Activated CD8-positive, alpha-beta memory T cell treated with anti-CD3 and anti-CD28 coated beads, Interleukin-2, amount 50 U/mL, for 24 hours (primary cell): ENCODE data around the gene CDR2.
"Not testable (repeated sequence)": the region's sequence is repeated elsewhere in the genome, so short reads cannot be mapped to it uniquely, and the experiment has no call there.

Experiments used
- DNase-seq: peaks from one replicate; pipeline ENCODE4 v3.0.0-alpha.2; 2020; ENCODE audit errors: extremely low read depth

CDR2 gene

DNA sequence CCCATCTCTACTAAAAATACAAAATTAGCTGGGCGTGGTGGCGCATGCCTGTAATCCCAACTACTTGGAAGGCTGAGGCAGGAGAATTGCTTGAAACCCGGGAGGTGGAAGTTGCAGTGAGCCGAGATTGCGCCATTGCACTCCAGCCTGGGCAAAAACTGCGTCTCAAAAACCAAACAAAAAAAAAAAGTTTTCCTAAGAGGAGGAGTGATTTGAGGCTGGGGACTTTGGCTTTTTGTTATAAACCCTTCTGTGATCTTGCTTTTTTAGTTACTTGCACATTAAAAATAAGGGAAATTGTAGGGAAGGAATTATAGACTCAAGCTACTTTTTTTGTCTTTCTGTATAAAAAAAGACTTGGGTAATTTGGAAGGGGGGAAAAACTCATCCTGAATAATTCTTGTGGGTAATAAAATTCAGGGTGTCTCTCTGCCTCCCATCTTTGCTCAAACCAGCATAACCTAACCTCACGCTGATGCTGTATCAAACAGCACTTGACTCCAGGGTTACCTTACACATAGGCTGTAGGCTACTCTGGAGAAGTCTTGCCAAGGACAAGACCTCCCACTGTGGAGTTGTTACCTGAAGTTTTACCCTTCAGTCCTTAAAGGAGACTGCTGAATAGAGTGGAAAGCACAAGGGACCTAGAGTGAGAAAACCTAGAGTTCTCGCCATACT lies 1.7 kb upstream of the CDR2 start:
- no peak for DNase-seq

DNA sequence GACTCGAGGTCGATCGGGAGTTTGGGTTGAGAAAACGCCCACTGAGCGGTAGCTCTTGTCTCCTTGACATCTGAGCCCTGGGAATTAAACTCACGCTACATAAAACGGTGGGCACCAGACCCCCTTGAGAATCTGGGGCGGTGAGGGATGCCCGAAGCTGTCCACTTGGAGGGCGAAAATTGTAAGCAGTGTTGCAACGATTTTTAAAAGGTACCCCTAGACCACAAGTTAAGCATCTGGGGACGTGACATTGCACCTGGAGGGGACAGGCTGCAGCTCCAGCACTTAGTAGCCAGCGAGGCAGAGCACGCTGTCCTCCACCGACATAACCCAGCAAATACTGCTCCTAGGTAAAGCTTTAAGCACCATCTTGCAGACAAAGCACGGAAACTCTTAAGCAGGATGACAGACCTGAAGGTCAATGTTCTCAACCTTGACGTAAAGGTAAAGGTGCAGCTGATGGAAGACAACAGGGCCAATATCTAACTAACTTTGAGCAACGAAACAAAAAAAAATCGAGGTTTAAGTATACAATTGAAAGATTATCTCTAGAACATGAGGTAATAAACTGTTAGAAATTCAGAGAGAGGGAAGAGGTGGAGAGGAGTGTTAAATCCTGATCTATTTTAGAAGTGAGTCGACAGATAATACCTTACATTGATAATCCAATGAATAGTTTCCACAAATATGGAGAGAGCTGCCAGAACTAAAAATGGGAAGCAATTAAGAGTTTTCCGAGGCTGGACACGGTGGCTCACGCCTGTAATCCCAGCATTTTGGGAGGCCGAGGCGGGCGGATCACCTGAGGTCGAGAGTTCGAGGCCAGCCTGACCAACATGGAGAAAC lies 921 bp upstream of the CDR2 start:
- DNase-seq, result no peak

DNA sequence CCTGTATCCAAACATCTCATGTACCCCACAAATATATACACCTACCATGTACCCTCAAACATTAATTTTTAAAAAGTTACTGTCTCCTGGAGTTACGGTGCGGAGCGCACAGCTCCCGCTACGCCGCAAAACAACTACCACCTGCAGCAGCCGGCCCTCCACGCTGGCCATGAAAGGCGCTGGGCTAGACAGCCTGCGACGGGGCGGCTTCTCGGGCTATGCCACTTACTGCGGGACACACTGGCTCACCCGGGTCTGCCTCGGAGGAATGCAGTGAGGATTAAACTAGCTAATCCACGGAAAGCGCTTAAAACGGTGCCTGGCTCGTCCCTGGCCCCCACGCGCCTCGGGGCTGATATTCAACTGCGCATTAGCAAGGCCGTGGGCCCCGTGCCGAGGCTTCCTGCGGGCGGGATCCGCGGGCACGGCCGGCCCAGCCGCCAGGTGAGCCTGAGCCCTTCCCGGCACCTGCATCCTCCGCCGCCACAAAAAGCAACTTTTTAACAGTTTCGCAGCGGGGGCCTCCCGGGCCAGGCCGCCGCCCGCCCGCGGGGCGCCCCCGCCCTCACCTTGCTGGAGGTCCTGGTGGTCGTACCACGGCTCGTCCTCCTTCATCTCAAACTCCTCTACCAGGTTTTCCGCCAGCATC lies 633 bp downstream of the CDR2 start:
- no peak for DNase-seq

DNA sequence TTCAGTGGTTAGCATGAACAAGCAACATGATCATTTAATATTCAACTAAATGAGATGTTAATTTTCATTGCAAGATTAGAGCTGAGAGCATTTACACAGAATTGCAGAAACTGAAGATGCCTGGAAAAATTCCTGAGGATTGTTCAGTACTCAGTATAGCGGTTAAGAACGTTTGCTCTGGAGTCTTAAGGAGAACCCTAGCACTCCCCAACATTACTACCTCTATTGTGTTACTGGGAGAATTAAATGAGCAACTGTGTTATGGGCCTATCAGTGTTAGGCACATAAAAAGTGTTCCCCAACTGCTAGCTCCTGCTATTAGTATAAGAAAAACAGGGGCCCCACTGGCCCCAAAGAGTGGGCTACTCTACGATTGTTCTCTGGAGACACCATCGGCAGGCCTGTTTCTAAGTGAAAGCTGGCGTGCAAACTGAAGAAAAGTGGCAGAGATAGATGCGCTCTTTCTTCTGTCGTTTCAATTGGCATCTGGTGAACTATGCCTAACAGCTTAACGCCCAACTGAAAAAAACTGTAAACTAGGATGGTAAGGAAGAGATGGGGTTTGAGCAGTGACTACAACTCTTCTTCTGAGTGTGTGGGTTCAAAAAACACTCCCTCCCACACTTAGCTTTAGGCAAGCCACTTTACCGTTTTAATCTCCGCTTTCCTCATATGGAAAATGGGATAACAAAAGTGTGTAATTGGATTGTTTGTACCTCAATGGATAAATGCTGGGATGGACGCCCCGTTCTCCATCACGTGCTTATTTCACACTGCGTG lies 1.3 kb downstream of the CDR2 start:
- DNase-seq, result no peak

DNA sequence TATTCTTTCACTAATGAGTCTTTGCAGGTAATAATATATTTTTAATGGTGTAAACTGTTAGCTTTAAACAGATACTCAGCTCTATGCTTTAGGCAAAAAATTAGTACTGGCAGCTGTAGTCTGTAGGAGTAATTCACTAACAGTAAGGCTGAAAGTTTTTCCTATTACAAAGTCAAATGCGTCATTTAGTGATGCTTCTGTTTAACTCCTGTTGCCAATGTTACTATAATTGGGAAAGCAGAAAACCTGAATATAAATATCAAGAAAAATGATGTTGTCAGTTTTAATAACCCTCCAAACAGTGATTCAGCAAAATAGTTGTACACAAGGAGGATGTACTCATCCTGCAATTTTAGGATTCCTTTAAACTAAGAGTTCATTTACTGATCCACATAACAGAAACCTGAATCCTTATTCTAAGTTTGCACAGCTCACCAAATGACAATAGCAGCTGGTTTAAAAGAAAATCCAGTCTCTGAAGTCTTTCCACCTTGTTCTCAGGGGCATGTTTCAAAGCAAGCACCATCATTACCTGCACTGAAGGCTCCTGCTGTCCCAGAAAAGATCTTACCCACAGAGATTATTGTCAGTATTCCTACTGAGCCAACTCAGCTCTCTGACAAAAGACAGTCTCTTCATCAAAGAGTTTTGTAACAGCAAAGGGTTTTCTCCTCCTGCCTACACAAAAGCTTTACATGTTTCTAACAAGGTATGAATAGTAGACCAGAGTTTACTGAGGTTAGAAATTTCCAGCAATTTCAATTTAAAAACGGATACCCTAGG lies 4.2 kb downstream of the CDR2 start:
- DNase-seq, result no peak

DNA sequence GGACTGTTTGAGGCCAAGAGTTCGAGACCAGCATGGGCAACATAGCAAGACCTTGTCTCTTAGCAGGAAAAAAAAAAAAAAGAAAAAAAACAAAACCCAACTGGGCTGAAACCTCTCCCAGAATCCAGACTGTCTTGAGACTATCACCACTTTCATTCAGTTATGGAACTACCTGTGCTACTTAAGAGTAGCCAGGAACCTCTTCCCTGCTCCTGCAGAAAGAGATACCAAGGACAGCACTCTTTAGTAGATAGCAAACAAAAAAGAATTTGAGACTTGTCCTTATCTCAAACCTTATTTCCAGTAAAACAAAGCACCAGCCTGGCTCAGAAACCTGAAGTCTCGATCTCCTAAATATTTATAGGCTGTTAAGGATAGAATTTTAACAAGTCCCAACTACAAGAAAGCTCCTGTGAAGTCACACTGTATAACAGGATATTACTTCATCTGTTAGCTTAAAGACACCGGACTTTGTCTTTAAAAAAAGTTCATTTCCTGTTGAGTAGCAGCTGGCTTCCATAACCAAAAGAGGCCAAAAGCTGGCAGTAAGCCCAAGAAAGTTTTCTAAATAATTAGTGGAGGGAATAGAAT lies 5.1 kb downstream of the CDR2 start:
- DNase-seq, result no peak

DNA sequence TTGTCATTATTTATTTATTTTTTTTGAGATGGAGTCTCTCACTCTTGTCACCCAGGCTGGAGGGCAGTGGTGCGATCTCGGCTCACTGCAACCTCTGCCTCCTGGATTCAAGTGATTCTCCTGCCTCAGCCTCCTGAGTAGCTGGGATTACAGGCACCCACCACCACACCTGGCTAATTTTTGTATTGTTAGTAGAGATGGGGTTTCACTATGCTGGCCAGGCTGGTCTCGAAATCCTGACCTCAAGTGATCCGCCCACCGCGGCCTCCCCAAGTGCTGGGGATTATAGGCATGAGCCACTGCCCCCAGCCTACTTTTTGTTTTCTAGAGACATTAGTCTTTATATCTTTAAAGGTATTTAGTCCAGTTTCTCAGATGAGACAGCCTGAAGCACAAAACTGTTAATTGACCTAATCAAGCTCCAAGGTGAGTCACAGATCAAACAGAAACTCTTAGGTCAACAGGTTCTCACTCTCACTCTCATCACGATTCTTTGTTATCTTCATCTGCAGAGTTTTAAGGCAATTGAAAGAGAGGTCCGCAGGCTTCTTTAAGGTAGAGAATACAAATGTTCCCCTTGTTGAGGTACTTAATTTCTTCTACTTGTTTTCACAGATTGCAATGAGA lies 6.1 kb downstream of the CDR2 start:
- DNase-seq, result not testable (repeated sequence)

DNA sequence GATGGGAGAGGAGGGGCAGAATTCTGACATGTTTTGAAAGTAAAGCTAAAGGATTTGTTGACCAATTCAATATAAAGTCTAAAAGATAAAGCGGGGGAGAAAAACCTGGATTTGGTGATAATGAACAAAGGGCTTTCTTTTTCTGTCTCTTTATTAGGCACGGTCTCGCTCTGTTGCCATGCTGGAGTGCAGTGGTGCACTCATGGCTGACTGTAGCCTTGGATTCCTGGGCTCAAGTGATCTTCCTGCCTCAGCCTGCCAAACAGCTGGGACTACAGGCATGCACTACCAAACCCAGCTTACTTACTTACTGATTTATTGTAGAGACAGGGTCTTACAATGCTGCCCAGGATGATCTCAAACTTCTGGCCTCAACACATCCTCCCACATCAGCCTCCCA lies 7.5 kb downstream of the CDR2 start:
- DNase-seq, result no peak

DNA sequence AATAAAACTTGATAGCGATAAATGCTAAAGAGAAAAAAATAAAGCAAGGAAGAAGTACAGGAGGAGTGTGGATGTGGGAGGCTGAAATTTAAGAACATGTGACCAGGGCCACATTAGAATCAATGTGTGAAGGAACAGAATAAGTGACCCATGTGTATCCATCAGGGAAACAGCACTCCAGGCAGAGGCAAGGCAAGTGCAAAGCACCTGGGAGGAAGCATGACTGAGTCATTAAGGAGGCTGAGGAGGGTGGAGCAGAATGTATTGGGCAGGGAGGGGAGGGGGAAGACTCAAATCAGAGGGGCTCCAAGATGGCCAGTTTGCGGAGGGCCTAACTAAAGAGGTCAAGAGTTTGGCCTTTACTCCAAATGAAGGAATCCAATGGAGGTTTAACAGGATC lies 8.0 kb downstream of the CDR2 start:
- DNase-seq, result no peak

DNA sequence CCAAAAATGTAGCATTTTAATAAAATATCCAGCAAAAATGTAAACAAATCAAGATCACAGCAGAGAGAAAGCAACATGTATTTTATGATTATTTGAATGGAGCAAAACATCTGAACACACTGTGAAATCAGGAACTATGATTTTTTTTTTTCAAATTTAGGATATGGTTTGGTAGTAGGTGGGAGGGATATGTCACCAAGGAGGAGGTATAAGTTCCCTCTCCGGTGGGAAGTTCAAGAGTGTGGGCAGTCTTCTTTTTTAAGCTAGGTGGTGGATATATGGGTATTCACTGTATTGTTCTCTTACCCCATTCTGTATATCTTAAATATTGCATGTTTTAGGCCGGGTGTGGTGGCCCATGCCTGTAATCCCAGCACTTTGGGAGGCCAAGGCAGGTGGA lies 10.2 kb downstream of the CDR2 start:
- no peak for DNase-seq

DNA sequence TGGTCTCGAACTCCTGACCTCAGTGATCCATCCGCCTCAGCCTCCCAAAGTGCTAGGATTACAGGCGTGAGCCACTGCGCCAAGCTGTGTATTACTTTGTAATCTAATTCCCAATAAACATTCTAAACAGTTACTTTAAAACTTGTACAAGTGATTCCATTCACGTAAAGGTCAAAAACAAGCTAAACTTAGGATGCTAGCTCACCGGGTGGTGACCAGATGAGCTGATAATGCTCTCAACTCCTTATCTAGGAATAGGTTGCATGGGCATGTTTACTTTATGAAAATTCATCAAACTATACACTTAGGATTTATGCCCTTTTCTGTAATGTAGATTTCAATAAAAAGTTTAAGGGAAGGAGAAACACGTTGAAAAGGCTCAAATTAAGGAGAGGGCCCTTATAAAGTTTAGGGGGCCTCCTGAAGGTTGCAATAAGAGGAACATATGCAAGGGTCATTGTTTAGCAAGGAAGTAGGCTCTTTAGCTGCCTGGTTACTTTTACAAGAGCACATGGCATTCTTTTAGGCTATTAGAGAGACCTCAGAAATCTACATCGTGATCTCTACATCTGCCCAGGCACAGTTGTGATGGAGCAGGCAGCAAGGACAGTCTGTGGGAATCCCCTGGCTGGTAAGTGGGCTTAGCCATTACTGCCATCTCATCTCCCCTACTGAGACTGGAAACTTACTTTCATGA lies 13.3 kb downstream of the CDR2 start:
- DNase-seq, result no peak

DNA sequence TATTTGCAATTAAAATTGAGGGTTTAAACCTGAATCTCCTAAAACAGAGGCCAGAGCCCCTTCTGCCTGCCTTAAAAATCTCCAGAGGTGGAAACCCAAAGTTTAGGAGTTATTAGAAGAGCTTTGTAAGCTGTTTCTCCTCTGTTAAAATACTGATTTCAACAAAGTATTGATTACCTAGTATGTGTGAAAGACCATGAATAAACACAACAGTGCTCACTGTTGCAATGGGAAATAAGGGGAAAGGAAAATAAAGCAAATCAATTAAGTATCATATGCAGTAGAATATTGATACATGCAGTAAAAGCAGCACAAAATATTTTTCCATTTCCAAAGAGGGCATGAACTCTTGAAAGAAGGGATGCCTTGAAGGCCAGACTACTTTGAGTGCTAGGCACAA lies 14.7 kb downstream of the CDR2 start:
- no peak for DNase-seq

DNA sequence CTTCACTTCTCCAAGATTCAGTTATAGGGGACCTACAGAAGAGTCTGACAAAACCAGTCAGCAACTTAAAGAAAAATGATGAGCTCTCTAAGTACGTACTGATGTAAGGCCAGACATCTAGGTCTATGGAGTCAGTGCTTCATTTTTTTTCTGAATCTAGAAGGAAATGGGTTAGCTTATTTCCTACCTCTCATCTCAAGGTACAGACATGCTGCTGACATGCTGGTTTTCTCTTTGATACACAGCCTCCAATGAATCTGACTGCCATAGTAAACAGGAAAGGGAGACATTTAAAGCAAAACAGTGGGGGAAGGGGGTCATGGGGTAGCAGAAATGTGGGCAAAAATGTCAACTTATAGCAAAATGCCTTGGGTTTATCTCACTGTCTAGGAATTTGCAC lies 16.4 kb downstream of the CDR2 start:
- no peak for DNase-seq

DNA sequence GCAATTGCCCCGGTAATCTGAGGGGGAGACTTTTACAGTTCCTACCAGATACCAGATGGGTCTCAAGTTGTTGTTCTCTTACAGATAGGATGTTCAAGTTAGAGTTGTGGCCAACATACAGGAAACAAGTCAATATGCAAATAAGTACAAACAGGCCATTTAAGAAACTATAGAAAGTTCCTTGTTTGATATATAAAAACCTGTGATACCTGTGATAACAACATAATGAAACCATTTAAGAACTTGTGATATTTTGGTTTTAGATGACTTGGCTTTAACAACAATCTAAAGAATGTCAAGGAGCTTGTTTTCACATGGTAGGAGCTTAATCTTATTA lies 16.8 kb downstream of the CDR2 start:
- no peak for DNase-seq

DNA sequence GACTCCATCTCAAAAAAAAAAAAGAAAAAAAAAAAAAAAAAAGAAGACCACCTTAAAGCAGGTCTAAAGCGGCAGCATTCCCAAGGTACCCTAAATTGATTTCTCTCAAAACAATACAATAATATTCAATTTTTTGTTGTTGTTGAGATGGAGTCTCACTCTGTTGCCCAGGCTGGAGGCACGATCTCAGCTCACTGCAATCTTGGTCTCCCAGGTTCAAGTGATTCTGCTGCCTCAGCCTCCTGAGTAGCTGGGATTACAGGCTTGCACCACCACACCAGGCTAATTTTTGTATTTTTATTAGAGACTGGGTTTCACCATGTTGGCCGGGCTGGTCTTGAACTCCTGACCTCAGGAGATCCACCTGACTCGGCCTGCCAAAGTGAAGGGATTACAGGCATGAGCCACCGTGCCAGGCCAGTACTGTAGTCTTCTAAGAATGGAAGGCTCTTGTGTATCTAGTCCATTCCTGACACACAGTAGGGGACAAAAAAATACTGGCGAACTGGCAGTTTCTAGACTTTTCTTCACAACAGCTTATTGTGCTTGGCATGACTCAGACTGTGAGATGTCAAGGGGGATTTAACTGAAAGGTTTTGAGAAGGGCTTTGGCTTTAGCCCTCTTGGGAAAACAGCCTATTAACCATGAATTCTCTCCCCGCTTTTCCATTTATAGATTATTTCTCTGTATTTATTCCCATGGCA lies 17.3 kb downstream of the CDR2 start:
- no peak for DNase-seq

DNA sequence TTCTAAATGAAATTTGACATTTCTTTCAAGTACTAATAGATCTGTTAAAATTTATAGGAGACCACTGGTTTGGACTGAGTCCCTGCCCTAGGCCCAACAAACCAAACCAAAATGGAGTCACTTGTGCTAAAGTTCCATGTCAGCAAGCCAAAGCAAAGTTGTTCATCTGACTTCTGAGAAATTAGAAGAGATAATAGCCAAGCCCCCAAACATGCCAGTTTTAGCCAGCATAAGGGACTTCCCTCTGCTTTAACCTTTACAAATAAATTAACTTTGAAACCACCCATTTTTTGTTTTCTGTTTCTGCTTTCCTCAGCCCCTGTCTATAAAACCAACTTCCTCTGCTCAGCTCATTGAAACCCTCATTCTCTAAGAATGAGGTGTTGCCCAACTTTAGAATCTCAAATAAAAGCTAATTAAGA lies 18.9 kb downstream of the CDR2 start:
- no peak for DNase-seq

DNA sequence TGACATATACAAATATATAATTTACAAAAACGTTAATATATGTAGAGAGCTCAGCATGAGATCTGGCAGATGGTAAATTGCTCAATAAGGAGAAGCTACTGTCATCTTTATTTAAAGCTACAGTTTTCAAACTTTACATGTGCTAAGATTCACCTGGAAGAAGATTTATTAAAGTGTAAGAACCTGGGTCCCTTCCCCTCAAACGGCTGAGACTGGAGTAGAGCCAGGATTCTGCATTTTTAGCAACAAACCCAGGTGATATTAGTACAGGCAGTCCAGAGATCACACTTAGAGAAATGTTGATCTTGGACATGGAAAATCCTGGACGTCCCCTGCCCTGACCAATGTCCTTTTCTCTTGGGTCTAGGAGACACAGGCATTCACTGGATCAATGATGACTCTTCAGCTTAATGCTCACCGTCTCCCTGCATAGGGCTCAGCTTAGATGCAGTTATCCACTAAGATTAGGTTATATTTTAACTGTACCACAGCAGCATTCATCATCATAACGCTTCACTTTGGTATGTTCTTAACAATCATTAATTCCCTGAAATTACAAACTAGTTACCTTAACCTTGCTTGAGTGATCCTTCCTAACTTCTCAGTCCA lies 20.4 kb downstream of the CDR2 start:
- no peak for DNase-seq

DNA sequence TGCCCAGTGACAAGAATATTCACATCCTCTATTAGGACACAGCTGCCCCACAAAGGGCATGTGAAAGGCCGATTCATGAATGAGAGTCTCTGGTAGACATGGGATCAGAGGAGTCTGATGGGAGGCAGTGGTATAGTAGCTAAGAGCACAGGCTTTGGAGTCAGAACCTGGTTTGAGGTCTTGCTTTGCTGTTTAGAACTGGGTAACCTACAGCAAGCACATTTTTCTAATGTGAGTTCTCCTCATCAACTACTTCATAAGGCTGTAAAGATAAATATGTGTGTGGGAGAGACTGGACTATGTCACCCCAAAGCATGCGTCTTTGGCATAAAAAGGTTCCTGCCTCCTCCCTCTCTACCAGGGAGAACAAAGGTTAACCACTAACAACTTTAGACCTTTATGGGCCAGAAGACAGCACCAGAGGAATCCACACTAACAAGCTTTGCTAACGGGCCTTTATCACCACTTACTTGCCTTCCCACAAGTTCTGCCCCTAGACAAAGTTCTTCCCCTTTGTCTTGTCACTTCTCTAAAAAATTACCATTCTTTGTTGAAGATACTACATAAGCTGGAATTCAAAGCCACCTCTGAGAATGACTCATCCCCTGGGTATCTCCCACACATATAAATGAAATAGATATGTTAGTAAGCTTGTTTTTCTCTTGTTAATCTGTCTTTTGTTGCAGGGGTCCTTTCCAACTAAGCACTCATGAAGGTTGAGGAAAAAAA lies 21.1 kb downstream of the CDR2 start:
- DNase-seq, result no peak
